NCI-H1694 treated with DMSO at 0.1 percent for 48 hours (cell line): Measurements from ENCODE around the gene SECISBP2.
A peak's percentile ranks its signal among the peaks of the same experiment; 100 is the strongest.
"Not testable (repeated sequence)": the region's sequence is repeated elsewhere in the genome, so short reads cannot be mapped to it uniquely, and the experiment has no call there.

Experiments used
- DNase-seq: peaks from one replicate; lab custom pipeline; 2025; lab: John Stamatoyannopoulos, UW

The SECISBP2 gene

DNA sequence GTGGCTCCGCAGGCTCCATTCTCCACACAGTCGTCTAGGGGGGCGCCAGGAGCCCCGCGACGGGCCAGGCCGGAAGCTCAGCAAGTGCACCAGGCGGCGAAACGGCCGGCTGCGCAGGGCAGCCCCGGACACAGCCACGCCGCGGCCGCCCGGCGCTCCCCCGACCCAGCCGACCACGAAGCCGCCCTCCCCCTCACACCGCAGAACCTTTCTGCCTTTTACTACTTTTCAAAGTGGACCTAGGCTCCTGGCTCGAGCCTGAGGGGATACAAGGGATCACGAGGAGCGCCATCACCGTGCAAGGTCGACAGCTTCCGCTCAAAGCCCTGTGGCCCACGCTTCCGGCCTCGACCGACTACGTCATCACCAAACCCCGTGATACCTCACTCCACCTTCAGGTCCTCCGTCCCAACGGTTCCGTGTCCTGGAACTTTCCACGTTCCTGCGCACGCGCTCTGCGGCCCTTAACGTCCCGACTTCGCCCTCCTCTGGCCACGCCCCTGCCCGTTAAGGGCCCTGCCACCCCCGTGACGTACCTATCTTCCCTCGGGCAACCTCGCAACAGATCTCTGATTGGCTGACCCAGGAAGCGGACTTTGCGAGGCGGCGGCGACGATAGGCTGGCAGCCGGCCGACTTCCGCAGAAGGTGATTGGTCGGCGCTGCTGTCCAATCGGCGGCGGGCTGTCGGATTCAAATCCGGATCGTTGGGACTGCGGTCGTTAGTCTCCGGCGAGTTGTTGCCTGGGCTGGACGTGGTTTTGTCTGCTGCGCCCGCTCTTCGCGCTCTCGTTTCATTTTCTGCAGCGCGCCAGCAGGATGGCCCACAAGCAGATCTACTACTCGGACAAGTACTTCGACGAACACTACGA is 7.6 kb upstream of the SECISBP2 start, which contains the start of gene CKS2:
TSS of gene CKS2 (plus strand) at position 721 of the 871 bp plus-strand sequence. CDS start at position 819, 98 bp downstream.
- DNase-seq: peak; percentile 99

DNA sequence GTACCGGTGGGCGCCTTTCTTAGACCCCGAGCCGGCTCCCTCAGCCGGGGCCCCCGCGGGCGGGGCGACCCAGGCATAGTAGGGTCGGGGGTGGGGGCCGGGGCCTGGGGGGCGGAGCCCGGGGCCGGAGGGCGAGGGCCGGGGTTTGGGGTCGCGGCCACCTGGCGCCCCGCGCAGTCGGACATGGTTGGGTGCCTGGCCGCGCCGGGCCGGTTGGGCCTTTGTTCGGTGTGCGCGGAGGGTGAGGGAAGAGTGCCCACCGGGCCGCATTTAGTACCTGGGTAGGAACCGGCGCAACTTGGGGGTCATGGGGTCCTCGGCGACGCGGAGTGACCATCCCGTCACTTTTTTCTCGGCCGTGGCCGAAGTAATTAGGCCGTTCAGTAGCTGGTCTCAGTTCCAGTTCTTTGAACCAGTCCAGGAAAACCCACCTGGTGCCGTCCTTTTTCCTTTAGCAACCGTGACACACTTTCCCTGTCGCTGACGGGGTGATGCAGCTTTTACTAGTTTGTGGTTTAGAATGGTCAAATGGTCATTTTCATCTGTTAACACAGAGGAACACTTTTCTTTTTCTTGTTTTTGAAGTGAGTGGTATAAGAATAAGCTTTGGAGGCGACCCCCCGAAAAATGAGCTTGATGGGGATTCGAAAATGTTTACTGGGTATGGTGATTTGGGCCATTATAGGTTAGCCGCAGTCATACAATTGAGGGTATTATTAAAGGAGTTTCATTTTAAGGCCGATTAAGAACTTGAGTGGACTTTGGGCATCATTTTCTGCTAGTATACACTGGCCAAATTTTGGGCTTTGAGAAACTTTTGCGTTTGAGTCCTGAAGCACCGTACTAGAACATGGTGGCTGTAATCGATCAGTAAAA is 6.7 kb upstream of the SECISBP2 start:
- no peak for DNase-seq

DNA sequence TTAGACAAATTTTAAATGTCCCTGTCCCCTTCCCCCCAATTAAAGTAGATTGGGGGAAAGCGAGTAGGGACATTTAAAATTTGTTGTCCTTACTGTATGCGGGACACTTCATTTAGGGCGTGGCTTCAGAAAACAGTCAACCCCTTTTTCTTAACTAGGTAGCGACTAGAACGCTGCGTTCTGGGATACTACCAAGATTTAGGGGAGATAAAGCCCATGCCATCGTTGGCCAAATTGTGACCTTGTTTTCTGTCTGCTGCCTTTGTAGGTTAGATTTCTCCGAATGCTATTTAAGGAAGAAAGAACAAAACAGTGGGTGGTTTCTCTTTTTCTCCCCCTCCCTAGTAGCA is 6.1 kb upstream of the SECISBP2 start:
- no peak for DNase-seq

DNA sequence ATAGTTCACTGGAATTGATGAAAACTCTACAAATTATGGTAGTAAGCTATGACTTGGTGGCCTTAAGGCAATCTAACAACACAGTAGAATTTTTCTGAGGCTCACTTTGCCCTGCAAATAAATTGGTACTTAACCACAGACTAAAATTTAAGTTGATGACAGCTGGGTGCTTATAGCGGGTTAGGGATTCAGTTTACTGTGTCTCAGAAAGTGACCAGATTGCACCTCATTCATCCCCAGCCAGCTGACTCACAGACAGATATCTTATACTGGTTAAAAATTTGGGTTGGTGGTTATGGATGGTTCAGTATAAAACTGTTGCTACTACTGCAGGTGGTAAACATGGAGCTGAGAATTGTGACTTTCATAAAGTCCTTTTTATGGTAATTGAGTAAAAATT is 4.5 kb upstream of the SECISBP2 start:
- DNase-seq: no peak

DNA sequence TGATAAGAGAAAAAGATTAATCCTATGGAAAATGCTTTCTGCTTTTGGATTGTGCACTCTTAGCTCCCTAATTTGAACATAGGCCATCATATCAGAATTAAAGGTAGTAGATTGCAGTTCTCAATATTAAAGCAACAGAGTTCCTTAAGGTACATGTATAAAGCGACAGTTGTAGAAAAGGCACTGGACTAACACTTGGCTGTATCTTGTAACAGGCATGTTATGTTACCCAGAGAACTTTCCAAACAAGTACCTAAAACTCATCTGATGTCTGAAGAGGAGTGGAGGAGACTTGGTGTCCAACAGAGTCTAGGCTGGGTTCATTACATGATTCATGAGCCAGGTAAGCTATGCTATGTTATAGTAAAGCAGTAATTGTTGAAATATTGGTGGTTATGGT is 3.3 kb upstream of the SECISBP2 start:
- no peak for DNase-seq

DNA sequence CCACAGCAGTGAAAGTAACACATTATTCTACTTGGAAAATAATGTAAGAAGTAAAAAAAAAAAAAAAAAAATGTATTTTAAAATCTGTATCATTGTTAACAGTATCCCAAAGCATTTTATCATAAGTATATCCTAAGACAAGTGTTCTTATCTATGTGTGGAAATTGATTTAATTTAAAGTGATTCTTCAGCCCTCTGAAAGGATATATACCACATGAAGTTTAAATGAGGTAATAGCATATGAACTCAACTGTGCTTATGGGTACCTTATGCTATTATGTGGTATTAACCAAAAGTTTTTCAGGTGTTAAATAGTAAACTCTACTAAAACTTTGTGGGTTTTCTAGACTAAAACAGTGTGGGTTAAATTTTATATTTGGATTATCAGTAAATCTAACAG is 2.8 kb upstream of the SECISBP2 start:
- no peak for DNase-seq

DNA sequence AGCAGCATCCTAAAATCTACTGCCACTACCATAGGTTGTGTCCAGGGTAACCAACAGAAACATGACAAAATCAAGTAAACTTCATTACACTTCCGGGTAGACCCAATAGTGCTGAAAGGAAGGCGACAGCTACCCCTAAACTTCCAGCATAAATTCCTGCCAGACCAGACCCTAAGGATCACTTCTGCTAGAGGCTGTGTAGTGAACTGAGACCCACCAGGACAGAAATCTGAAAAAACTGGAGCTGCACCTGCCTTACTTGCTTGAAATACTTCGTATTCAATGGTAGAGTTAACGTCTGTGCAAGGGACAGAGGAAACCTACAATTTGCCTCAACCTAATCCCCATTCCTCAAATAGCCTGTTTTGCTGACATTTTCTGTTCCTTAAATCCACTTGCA is 1.0 kb upstream of the SECISBP2 start:
- DNase-seq: no peak

DNA sequence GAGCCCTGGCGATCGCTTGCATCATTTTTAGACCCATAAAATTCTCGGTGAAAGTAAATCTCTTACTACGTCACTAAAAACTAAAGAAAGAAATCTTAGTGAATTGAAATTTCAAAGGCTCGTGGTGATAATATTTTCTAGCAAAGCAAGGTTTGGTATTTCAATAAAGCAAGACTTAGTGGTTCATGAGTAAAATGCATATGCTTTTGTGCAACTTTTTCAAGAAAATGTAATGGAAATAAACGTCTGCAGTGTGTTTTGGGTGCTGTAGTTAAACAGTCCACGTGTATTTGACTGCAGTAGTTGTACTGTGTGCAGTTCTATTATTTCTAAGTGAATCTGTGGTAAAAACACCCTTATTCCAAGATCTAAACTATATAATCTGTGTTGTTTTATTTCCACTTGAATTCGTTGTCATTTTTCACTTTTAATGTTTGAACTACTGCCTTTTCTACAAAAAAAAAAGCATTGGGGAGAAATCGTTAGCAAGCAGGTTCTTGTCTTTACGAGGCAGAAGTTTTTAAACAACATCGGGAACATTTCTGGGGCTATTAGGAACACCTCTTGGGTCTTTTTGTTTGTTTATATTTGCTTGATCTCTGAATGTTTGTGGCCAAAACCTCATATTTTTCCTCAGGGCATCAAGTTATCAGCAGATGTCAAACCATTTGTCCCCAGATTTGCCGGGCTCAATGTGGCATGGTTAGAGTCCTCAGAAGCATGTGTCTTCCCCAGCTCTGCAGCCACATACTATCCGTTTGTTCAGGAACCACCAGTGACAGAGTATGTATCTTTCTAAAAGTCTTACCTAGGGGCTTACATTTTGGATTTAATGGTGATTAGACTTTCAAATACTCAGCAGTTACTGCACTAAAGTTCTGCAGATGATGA is 960 bp downstream of the SECISBP2 start:
- DNase-seq: peak; percentile 43

DNA sequence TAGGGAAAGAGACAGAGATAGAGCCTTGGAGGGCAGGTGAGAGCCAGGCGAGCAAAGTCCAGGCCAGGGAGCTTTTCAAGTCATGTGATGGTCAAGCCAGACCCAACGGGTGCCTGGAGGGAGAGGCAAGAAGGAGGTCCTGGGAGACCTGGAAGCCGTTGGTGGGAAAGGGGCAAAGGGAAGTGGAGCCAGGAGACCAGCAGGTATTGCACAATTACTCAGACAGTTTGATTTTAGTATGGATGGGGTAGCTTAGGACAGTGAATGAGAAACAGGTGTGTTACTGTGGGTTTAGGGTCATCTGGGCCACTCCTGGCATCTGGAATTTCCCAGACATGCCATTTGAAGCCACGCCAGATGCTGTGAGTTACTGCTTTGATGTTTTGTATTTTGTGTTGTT is 5.1 kb downstream of the SECISBP2 start:
- no peak for DNase-seq

DNA sequence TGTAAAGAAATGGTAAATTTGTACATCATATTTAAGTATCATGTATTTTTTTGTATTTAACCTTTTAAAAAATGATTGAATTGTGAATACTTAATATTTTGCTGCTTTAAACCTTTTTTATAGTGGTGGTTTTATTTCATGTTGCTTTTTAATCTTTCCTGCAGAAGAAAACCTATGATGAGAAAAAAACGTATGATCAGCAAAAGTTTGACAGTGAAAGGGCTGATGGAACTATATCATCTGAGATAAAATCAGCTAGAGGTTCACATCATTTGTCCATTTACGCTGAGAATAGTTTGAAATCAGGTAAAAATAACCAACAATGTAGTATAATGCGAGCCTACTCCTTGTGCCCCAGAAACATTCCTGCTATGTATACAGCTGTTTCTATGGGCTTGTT is 7.4 kb downstream of the SECISBP2 start:
- no peak for DNase-seq

DNA sequence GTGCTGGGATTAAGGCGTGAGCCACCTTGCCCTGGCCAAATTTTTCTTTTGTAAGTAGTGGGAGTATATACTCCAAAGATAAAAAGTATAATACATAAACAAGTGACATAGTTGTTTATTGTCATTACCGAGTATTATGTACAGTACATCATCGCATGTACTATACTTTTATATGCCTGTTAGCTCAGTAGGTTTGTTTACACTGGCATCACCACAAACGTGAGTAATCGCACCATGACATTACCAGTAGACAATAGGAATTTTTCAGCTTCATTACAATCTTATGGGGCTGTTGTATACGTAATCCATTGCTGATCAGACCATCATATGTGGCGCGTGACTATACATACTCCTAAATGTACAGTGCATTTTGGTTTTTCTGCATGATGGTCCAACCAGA is 9.8 kb downstream of the SECISBP2 start:
- no peak for DNase-seq

DNA sequence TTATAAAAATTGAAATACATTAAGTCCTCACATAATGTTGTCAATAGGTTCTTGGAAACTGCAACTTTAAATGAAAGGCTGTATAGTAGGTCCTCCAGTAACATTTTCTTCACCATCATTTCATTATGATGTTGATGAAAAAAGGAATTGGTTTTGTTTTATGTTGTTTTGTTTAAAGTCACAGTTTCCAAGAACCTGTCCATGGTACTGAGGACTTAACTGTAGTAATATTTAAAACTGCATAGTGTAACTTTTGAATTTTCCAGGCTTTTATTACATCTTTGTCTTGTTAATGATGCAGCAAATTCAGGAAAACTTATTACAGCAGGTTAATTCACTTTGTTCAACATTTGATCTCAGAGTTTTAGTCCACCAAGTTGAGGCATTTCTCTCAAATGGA is 11.6 kb downstream of the SECISBP2 start:
- no peak for DNase-seq

DNA sequence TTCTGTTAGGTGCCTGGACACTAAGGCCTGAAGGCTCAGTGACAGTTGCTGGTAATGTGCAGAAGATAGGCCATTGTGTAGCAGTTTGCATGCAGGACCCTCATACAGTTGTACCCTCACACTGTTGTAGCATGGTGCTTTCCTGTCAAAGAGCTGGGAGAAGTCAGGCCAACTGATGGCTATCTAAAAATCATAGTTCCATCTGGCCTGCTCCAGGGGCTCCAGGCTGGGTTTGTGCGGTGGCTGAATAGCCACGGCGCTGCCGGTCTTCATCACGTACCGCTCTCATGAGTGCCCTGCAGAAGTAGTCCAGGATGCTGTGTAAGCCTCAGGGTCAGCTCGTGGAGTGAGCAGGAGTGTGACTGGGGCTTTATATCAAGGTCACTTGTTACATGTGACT is 12.2 kb downstream of the SECISBP2 start:
- no peak for DNase-seq

DNA sequence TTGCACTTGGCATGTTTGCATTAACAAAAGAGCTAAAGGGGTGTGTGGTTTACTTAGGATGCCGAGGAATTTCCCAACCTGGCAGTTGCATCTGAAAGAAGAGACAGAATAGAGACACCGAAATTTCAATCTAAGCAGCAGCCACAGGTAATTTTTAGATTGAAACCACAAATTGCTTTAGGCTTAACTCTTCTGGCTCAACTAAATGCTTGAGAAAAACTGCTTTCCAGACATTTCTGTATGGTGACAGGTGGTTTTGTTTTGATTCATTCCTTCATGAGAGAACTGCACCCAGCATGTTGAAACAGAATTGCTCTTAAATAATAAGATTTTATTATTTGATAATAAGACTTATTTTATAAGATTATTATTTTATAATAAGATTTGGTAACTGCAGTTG is 21.5 kb downstream of the SECISBP2 start:
- no peak for DNase-seq

DNA sequence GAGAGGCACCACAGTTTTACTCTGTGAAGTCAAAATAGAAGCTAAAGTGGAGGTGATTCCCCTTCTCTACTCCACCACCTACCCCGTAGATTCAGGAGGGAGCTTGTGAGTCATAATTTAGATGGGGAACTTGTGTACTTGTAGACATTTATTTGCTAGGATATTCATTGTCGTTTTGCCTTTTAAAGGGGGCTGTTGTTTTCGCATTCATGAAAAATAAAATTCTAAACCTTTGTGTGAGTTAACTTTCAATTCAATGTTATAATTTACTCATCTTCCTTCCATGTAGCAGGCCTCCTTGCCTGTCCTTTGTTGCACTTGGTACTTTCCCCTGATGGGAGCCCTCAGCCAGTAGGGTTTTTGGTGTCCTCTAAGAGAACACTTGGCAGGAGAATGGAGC is 22.0 kb downstream of the SECISBP2 start:
- DNase-seq: no peak

DNA sequence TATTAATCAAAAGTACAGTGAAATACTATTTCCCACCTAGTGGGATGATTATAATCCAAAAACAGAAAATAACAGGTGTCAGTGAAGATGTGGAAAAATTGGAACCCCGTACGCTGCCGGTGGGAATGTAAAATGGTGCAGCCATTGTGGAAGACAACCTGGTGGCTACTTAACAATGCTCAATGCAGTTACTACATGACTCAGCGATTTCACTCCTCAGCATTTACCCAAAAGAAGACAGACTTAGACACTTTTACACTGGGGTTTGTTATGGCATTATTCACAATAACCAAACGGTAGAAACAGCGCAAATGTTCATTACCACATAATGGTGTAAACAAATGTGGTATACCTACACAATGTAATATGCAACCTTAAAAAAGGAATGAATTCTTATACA is 23.9 kb downstream of the SECISBP2 start:
- DNase-seq: no peak

DNA sequence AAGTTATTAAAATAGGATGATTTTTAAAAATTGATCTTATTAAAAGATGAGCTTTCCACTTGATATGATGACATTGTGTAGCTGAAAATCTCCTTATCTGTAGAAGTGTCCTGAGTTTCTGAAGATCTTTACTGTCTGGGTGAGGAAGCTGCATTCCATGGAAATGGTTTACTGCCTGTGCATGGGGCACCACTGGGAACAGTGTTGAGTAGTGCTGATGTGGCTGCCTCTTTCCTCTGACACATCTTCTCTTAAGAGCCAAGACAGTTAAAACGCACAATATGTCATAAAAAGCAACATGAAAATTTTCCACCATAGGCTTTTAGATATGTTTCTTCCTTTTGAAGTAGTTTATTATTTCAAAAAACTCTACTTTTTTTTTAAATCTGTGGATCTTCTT is 24.6 kb downstream of the SECISBP2 start:
- no peak for DNase-seq

DNA sequence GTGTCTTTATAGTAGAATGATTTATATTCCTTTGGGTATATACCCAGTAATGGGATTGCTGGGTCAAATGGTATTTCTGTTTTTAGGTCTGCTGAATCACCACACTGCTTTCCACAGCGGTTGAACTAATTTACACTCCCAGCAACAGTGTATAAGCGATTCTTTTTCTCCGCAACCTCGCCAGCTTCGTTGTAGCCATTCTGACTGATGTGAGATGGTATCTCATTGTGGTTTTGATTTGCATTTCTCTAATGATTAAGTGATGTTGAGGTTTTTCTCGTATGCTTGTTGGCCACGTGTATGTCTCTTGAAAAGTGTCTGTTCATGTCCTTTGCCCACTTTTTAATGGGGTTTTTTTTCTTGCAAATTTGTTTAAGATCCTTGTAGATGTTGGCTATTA is 25.5 kb downstream of the SECISBP2 start:
- not testable (repeated sequence) for DNase-seq

DNA sequence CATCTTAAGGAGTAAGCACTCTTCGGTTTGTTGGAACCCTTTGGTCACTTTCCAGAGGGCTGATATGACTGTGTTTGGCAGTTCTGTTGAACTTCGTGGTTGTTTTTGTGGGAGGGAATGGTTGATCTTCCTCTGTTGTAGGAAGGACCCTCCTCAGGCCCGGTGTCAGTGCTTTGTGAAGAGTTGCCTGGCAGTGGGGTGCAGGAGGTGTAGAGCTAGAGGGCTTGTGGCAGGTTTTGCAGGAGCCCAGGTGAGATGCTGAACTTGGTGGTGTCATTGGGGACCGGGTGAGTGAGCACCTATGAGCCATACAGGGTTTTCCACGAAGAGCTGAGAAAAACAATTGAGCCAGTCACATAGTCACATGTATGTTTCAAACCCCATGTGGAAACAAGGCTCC is 27.2 kb downstream of the SECISBP2 start:
- DNase-seq: no peak

DNA sequence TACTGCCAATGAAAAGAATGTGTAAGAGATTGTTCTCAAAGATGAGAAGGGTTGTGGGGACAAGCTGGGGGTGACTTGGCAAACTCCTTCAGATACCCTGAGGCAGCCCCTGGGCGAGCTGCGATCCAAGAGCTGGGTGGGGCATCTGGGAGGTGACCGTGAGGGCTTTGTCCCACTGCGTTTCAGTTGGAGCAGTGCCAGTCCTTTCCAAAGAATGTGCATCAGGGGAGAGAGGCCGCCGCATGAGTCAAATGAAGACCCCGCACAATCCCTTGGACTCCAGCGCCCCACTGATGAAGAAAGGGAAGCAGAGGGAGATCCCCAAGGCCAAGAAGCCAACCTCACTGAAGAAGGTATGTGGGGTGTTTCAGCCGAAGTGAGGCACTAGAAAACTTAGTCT is 28.4 kb downstream of the SECISBP2 start:
- no peak for DNase-seq

DNA sequence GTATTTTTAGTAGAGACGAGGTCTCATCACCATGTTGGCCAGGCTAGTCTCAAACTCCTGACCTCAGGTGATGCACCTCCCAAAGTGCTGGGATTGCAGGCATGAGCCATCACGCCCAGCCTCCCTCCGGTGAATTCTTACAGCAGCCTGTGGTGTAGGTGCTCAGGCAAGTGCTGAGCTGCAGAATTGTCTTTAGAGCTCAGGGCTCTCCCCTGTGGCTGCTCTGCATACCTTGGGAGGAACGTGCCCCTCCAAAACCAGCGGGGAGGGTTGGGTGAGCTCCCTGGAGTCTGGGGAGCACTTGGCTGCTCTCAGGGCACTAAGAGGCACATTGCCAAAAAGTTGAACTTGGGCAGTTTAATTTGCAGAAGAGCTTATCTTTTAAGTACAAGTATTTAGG is 29.4 kb downstream of the SECISBP2 start:
- DNase-seq: no peak

DNA sequence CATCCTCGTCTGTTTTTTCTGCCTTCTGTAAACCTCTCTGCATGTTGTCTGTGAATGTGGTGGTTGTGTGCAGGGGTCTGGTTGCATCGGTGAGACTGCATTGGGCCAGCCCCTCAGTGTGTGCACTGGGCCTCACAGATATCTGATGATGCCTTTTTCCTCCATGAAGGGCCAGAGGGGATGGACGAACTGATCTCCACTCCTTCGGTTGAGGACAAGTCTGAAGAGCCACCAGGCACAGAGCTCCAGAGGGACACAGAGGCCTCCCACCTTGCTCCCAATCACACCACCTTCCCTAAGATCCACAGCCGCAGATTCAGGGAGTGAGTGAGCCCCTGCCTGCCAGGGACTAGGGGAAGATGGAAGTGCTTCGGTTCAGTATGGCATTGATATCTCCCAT is 31.3 kb downstream of the SECISBP2 start:
- no peak for DNase-seq
